ENCODE data around the gene PLXNA1.

Gene PLXNA1

GRCh38 chr3:127025456-127025855 is 42.5 kb downstream of the PLXNA1 start:
- no peak for DNase-seq

- no peak for DNase-seq
These were observed 43.1 kb downstream of the PLXNA1 start for GRCh38 chr3:127026036-127026435.

GRCh38 chr3:127026661-127027060 is 43.7 kb downstream of the PLXNA1 start:
- no peak for DNase-seq

GRCh38 chr3:127027061-127027735 is 44.3 kb downstream of the PLXNA1 start:
- DNase-seq = no peak

GRCh38 chr3:127027811-127028548 is 45.1 kb downstream of the PLXNA1 start:
- DNase-seq = no peak

GRCh38 chr3:127028781-127029657 is 46.1 kb downstream of the PLXNA1 start:
- no peak for DNase-seq

GRCh38 chr3:127029658-127030507 is 47.0 kb downstream of the PLXNA1 start:
- no peak for DNase-seq

- DNase-seq = no peak
These were observed 47.8 kb downstream of the PLXNA1 start for GRCh38 chr3:127030508-127031412.

- no peak for DNase-seq
These were observed 48.5 kb downstream of the PLXNA1 start for GRCh38 chr3:127031413-127031810.

GRCh38 chr3:127031845-127032244 is 48.9 kb downstream of the PLXNA1 start:
- DNase-seq = no peak

GRCh38 chr3:127032296-127032990 is 49.5 kb downstream of the PLXNA1 start:
- DNase-seq = no peak

Data from SW 1271 (cell line).